CMK (cell line): Measurements from ENCODE around the gene CPLX1.

Experiments
- DNase-seq: peaks from one replicate; pipeline ENCODE4 v3.0.0-alpha.2; 2010; ENCODE audit warnings: low read depth

The CPLX1 gene

DNA sequence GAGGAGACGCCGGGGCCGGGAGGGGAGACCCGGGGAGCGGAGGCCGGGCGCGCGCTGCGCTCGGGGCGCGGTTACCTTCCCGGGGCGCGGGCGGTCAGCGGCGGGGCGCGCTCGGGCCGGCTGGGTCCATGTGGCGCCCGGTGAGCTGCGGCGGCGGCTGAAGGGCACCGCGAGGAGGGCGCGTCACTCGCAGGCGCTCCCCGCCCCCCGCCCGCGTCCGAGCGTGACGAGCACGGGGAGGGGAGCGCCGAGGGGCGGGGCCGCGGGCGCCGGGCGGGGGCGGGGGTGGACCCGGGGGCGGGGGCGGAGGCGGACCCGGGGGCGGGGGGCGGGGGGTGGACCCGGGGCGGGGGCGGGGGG, at the start of gene CPLX1:
TSS of gene CPLX1 (minus strand) at position 159 of the 360 bp plus-strand sequence. CDS start 1,607 bp downstream, outside the sequence.
- DNase-seq: no peak

DNA sequence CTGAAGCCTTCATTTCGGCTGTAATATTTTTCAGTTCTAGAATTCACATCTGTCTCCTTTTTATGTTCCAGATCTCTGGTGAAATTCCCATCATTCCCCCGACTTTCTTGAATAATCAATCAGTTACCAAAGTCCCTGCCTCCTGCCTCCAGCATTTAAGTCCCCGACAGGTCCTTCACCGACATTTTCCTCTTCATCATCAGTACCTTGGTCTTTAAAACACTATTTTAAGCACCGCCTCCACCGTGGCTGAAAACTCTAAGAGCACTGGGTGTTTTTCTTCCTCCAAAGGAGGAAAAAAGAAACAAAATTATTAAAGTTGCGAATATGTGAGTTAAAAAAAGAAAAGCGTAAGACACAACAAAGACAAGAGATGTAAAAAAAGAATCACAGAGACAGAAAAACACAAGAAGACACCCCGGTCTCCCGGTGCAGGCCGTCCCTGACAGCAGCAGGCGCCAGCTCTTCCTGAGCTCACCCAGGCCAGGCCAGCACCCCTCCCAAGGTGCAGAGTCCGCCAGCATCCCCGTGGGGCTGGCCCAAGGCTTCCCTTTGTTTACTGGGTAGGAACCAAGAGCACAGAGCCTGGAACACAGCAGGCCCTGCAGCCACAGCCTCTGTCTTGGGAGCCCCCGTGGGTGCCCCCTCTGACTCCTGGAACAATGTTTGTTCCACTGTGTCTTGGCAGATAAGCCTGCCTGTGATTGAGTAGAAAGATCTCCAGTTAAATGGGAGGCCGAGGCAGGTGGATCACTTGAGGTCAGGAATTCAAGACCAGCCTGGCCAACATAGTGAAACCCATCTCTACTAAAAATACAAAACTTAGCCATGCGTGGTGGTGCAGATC, 49.3 kb upstream of the CPLX1 start:
- no peak for DNase-seq

DNA sequence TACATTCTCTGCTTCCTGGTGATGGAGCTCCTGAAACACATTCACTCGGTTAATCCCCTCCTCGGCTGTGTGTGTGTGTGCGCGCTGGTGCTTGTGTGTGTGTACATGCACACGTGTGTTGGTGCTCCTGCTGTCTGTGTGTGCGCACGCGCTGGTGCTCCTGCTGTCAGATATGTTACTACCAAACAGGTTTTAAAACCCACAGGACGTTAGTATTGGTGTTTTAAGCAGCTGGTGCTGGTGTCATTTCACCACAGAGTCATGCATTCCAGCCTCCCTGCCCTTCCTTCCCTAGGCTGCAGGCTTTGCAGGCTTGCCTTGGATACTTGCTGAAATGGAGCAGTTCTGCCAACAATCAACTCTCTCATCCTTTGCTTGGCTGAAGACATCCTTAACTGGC, 48.1 kb upstream of the CPLX1 start:
- DNase-seq: no peak

DNA sequence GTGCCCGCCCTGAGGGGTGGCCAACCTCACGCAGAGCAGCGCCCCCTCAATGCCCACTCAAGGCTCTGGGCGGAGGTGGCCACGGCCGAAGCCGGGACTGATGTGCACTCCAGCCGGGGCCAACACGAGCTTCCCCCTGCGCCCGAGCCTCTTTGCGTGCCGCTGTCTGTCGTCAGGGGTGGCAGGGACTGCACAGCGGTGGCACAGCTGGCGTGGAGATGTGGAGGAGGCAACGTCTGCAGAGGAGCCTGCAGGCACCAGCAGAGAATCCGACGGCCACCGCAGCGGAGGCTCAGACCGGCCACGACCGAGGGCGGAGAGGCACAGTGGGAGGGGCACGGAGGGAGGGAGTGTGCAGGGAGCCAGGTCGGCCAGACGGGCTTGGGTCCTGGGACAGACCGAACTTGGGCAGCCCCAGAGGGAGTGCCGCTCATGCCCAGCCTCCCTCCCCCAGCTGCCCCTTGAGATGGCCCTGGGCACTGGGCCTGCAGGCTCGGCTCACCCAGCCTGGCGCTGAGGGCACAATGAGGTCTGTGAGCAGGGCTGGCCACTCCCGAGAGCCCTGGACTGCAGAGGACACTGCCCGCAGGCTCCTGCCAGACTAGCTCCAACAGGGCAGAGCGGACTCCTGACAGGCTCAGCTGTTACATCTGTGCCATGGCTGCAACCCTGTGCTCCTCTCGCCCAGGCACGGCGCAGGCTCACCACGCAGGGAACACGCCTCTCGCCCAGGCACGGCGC, 46.5 kb upstream of the CPLX1 start:
- no peak for DNase-seq

- DNase-seq: no peak
Measured at GRCh38 chr4:871484-871883, 45.6 kb upstream of the CPLX1 start.

- DNase-seq: no peak
Measured at GRCh38 chr4:870951-871350, 45.0 kb upstream of the CPLX1 start.

DNA sequence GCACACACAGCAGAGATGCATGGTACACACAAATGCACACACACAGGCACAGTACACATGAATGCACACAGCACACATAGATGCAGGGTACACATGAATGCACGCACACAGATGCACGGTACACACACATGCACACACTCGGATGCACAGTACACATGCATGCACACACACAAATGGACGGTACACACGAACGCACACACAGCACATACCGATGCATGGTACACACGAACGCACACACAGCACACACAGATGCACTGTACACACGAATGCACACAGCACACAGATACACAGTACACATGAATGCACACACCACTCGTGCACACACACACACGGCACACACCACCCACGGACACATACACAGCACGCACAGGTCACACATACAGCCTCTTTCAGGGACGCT, 43.8 kb upstream of the CPLX1 start:
- DNase-seq: no peak

- no peak for DNase-seq
Measured at GRCh38 chr4:868421-868820, 42.5 kb upstream of the CPLX1 start.

- DNase-seq: no peak
Measured at GRCh38 chr4:867526-868250, 41.8 kb upstream of the CPLX1 start.

GRCh38 chr4:866761-867390, 40.9 kb upstream of the CPLX1 start:
- DNase-seq: no peak

- DNase-seq: no peak
Measured at GRCh38 chr4:866068-866760, 40.3 kb upstream of the CPLX1 start.

GRCh38 chr4:865572-865971, 39.6 kb upstream of the CPLX1 start:
- DNase-seq: no peak

DNA sequence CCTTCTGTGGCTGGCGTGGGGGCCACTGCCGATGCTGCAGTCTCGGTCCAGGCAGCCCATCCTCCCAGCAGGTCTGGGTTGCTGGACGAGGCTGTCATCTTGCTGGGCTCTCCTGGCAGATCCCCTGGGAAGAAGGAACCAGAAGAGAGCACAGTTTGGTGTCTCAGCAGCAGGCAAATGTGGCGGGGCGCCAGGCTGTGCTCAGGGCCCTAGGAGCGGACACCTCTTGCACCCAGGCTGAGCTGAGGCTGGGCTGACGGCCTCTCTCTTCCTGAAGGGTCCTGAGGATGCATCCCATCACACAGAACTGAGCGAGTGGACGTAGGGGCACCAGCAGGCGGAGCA, 39.2 kb upstream of the CPLX1 start:
- no peak for DNase-seq

DNA sequence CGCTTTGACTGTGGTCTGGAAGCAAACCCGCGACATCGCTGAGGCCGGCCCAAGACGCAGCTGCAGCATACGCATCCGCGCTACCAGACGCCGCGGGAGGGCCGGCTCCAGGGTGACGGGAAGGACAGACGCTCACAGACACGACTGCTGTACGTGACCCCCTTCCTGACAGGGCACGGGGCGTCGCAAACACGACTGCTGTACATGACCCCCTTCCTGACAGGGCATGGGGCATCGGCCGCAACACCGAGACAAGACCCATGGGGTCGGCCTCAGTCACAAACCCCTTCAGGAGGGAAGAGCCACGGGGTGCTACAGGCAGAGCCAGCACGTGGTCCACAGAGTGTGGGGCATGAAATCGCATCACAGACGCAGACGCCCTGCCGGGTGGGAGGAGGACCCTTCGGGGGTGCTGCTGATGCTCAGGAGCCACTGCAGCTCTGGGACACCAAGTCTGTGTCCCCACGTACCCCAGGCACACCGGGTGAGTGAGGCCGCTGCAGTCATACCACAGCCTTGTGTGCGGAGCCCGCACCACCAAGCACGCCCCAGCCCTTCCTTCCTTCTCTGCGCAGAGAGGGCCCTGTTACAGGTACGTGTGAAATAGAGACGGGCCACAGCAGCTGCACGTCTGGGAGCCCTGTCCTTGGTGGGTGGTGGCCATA, 38.7 kb upstream of the CPLX1 start:
- no peak for DNase-seq

DNA sequence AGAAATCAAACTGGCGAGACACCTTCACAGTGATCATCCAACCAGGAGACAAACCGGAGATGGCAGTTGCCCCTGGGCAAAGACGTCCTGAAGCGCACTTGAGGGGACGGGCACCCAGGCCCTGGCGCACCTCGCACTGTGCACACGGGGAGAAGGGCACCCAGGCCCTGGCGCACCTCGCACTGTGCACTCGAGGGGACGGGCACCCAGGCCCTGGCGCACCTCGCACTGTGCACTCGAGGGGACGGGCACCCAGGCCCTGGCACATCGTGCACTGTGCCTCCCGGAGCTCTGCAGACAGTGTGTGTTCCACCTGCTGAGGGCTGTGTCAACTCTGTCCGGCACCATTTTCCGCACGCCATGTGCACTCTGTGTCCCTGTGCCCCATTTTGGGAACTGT, 34.6 kb upstream of the CPLX1 start:
- DNase-seq: no peak

- DNase-seq: no peak
Measured at GRCh38 chr4:859496-859895, 33.6 kb upstream of the CPLX1 start.

GRCh38 chr4:858831-859451, 33.0 kb upstream of the CPLX1 start:
- no peak for DNase-seq

GRCh38 chr4:858041-858481, 32.1 kb upstream of the CPLX1 start:
- DNase-seq: no peak

- no peak for DNase-seq
Measured at GRCh38 chr4:857461-857860, 31.5 kb upstream of the CPLX1 start.

GRCh38 chr4:856225-856901, 30.4 kb upstream of the CPLX1 start:
- no peak for DNase-seq
